HCT116 (cell line): Measurements from ENCODE around the gene SERPINB6. TPM values are rescaled to one million over a fixed set of nuclear protein-coding genes. Genes with fewer than 3 reads are reported as not detected.

Experiments used
- ATAC-seq: fragments of 200-7000 bp; cut with Tn5 transposase; 2 replicates; pipeline ENCODE4 v1.9.1; 2020; ENCODE audit warnings: mild to moderate bottlenecking, moderate library complexity
- BruUV-seq: library from RNA; stranded (reverse); fragments of 400-500 nt; replicated peaks from 2 replicates; lab custom pipeline; 2021; lab: Mats Ljungman, UMichigan
- CTCF ChIA-PET: fragments of 300-600 bp; sonication (Branson Sonifier 250); formaldehyde crosslinking; loops from one replicate; lab custom pipeline; 2021; ENCODE audit warnings: antibody characterized with exemption; lab: Charles Lee
- POLR2A ChIA-PET: fragments of 300-600, 350-600 bp; sonication (Branson Sonifier 250); formaldehyde crosslinking; loops from one replicate; lab custom pipeline; 2021; ENCODE audit warnings: antibody characterized with exemption; lab: Charles Lee
- RAD21 ChIA-PET, 2 experiments: fragments of 300-600 bp; sonication (Branson Sonifier 250); formaldehyde crosslinking; loops; one replicate each; lab custom pipeline; 2023; ENCODE audit warnings: low total read pairs in 2 of 2; ENCODE audit not compliant: uncharacterized antibody in 2 of 2, unreplicated experiment in 2 of 2, low non-redundant PET in 1 of 2; lab: Charles Lee
- DNase-seq: peaks from one replicate; pipeline ENCODE4 v3.0.0-alpha.2; 2010; ENCODE audit warnings: low read depth, low spot score
- H2AFZ ChIP-seq: fragments of 200-600 bp; shearing (Covaris generic), sonication (generic); 2 replicates; pipeline ENCODE4 v1.6.1; 2017; ENCODE audit warnings: low read depth, mixed run types, mixed read lengths, antibody characterized with exemption, low read length; ENCODE audit not compliant: poor library complexity, severe bottlenecking
- H3K27ac ChIP-seq: 2 replicates; pipeline ENCODE4 v1.5.1; 2012; ENCODE audit warnings: low read depth, low read length
- H3K27me3 ChIP-seq: fragments of 200-600 bp; sonication (generic); 2 replicates; pipeline ENCODE4 v1.6.1; 2016; ENCODE audit warnings: mixed run types, low read length, mixed read lengths; ENCODE audit not compliant: insufficient read depth
- H3K36me3 ChIP-seq, 2 experiments: fragments of 200-500 bp in 1 of 2; fragments of 200-600 bp in 1 of 2; sonication (Bioruptor generic) in 1 of 2; sonication (generic) in 1 of 2; 2 replicates each; pipeline versions ENCODE4 v1.5.1 to v1.6.1; 2014 to 2016; ENCODE audit warnings: low read length in 2 of 2, inconsistent platforms in 1 of 2, mixed read lengths in 1 of 2, mixed run types in 1 of 2; ENCODE audit not compliant: insufficient read depth in 2 of 2, control insufficient read depth in 1 of 2
- H3K4me1 ChIP-seq, 2 experiments: fragments of 200-600 bp in 1 of 2; sonication (generic) in 1 of 2; 2 replicates each; pipeline versions ENCODE4 v1.5.1 to v1.6.1; 2012 to 2017; ENCODE audit warnings: low read length in 2 of 2, inconsistent platforms in 1 of 2, mild to moderate bottlenecking in 1 of 2, mixed read lengths in 1 of 2, mixed run types in 1 of 2, moderate library complexity in 1 of 2; ENCODE audit not compliant: insufficient read depth in 2 of 2, control insufficient read depth in 1 of 2
- H3K4me2 ChIP-seq: fragments of 200-600 bp; sonication (generic); 2 replicates; pipeline ENCODE4 v1.6.1; 2017; ENCODE audit warnings: mixed run types, low read length, mixed read lengths
- H3K4me3 ChIP-seq, 2 experiments: fragments of 200-600 bp in 1 of 2; sonication (generic) in 1 of 2; replicated peaks in 1 of 2; 2 replicates each; pipeline ENCODE4 v1.5.1; 2011 to 2016; ENCODE audit warnings: low read length in 2 of 2, control low read depth in 1 of 2, low read depth in 1 of 2, mild to moderate bottlenecking in 1 of 2, mixed read lengths in 1 of 2, mixed run types in 1 of 2
- H3K79me2 ChIP-seq: fragments of 200-600 bp; sonication (generic); 2 replicates; pipeline ENCODE4 v1.6.1; 2017; ENCODE audit warnings: mild to moderate bottlenecking, mixed run types, low read length, moderate library complexity, mixed read lengths; ENCODE audit not compliant: insufficient read depth
- H3K9ac ChIP-seq: fragments of 200-600 bp; sonication (generic); 2 replicates; pipeline ENCODE4 v1.6.1; 2016; ENCODE audit warnings: low read length, mixed read lengths
- H3K9me2 ChIP-seq: fragments of 200-600 bp; sonication (generic), shearing (Covaris generic); 2 replicates; pipeline ENCODE4 v1.6.1; 2017; ENCODE audit warnings: mixed run types, mild to moderate bottlenecking, moderate library complexity; ENCODE audit not compliant: insufficient read depth
- H3K9me3 ChIP-seq, 2 experiments: fragments of 200-500 bp in 1 of 2; fragments of 200-600 bp in 1 of 2; sonication (Bioruptor generic) in 1 of 2; sonication (generic) in 1 of 2; 2 replicates each; pipeline ENCODE4 v1.6.1; 2014 to 2017; ENCODE audit warnings: low read length in 2 of 2, mixed read lengths in 2 of 2, inconsistent platforms in 1 of 2, low read depth in 1 of 2, mild to moderate bottlenecking in 1 of 2, mixed run types in 1 of 2, moderate library complexity in 1 of 2; ENCODE audit not compliant: control insufficient read depth in 1 of 2, insufficient read depth in 1 of 2
- H4K20me1 ChIP-seq: fragments of 200-600 bp; sonication (generic), shearing (Covaris generic); 2 replicates; pipeline ENCODE4 v1.6.1; 2017; ENCODE audit warnings: mixed run types, mild to moderate bottlenecking, moderate library complexity; ENCODE audit not compliant: insufficient read depth
- ATF3 ChIP-seq: IDR thresholded peaks from 2 replicates; pipeline ENCODE4 v1.6.1; 2012
- CEBPB ChIP-seq: IDR thresholded peaks from 2 replicates; pipeline ENCODE4 v1.6.1; 2012; ENCODE audit warnings: low read depth
- CTCF ChIP-seq, 3 experiments: fragments of 200-600 bp in 1 of 3; sonication (generic) in 1 of 3; IDR thresholded peaks in 2 of 3; conservative IDR thresholded peaks in 1 of 3; 2 replicates each; pipeline ENCODE4 v1.5.1; 2012 to 2017; ENCODE audit warnings: low read depth in 2 of 3, low read length in 2 of 3, antibody characterized with exemption in 1 of 3, borderline replicate concordance in 1 of 3, control low read depth in 1 of 3, mild to moderate bottlenecking in 1 of 3, mixed read lengths in 1 of 3, mixed run types in 1 of 3, moderate library complexity in 1 of 3; ENCODE audit not compliant: insufficient read depth in 1 of 3
- EGR1 ChIP-seq: IDR thresholded peaks from 2 replicates; pipeline ENCODE4 v1.6.1; 2012; ENCODE audit warnings: low read depth
- FOSL1 ChIP-seq: IDR thresholded peaks from 2 replicates; pipeline ENCODE4 v1.6.1; 2012; ENCODE audit warnings: low read depth
- JUND ChIP-seq: IDR thresholded peaks from 2 replicates; pipeline ENCODE4 v1.6.1; 2012
- MAX ChIP-seq: IDR thresholded peaks from 2 replicates; pipeline ENCODE4 v1.6.1; 2012
- POLR2A ChIP-seq: IDR thresholded peaks from 2 replicates; pipeline ENCODE4 v1.7.0; 2011; ENCODE audit warnings: borderline replicate concordance; ENCODE audit not compliant: insufficient read depth, insufficient read length; ENCODE audit errors: extremely low read depth
- POLR2AphosphoS5 ChIP-seq: IDR thresholded peaks from 2 replicates; pipeline ENCODE4 v1.6.1; 2011; ENCODE audit warnings: mild to moderate bottlenecking, low read depth, low read length, moderate library complexity
- RAD21 ChIP-seq: IDR thresholded peaks from 2 replicates; pipeline ENCODE4 v1.6.1; 2012; ENCODE audit warnings: low read depth, mild to moderate bottlenecking
- SP1 ChIP-seq: IDR thresholded peaks from 2 replicates; pipeline ENCODE4 v1.6.1; 2012; ENCODE audit warnings: low read depth
- SRF ChIP-seq: IDR thresholded peaks from 2 replicates; pipeline ENCODE4 v1.6.1; 2012; ENCODE audit warnings: low read depth
- TCF7L2 ChIP-seq: IDR thresholded peaks from 2 replicates; pipeline ENCODE4 v1.7.0; 2011; ENCODE audit warnings: borderline replicate concordance, inconsistent platforms; ENCODE audit not compliant: insufficient read depth, insufficient read length; ENCODE audit errors: extremely low read depth
- YY1 ChIP-seq: IDR thresholded peaks from 2 replicates; pipeline ENCODE4 v1.6.1; 2011; ENCODE audit warnings: low read length, low read depth, moderate library complexity, mild to moderate bottlenecking; ENCODE audit not compliant: insufficient replicate concordance; ENCODE audit errors: extremely low read depth
- ZFX ChIP-seq: fragments of 450-650 bp; IDR thresholded peaks from 2 replicates; pipeline ENCODE4 v1.6.1; 2017
- intact Hi-C: fragments of 100-400 bp; cut with micrococcal nuclease; formaldehyde crosslinking; loops from 2 replicates; pipeline ENCODE4 v1.10.0; 2022
- total RNA-seq: library from RNA; stranded (reverse); gene quantifications from one replicate; pipeline ENCODE4 v1.2.1, GENCODE V29; 2021; ENCODE audit not compliant: unreplicated experiment

SERPINB6 gene
- total RNA-seq, 1 experiment from 2014 or later: 103 TPM

- Histone ChIP-seq H3K4me2 (peak overlapping the region; percentile 79), H3K9me3 (no peaks in the 10 kb centered on the region)
- ChIA-PET RAD21 (interaction anchor here (1.2 to 3.6 kb wide), 4 partner anchors 13 to 142 kb away, joined by 4 to 14 read pairs (median 8); no protein-coding TSS in a partner anchor), POLR2A (interaction anchor here (0.6 to 3.4 kb wide), 22 partner anchors 8 to 224 kb away, joined by 3 to 22 read pairs (median 5); partner anchors contain the start of genes NQO2, RIPK1, SERPINB1 and SERPINB6), CTCF (interaction anchor here (0.7 to 3.5 kb wide), 18 partner anchors 8 to 250 kb away, joined by 3 to 58 read pairs (median 4); partner anchors contain the start of genes NQO2 and RIPK1)
- TF ChIP-seq SP1: no peak
- peak; percentile 29; the same call in 1 of the 2 replicates for TF ChIP-seq ZFX
- no peak for TF ChIP-seq CEBPB
- TF ChIP-seq ATF3: no peak
- TF ChIP-seq CTCF (IDR thresholded peaks at IDR 0.05 in 2 of 3, conservative IDR thresholded peaks at IDR 0.05 in 1 of 3; ENCODE audit: borderline replicate concordance in 1 of 3, insufficient read depth in 1 of 3, low read depth in 2 of 3, low read length in 2 of 3): peak in 2 of 3 experiments; percentile 64 to 81; a peak in 4 of 6 replicates
- TF ChIP-seq RAD21: no peak
- peak; percentile 62 for TF ChIP-seq POLR2A
- no peak for TF ChIP-seq FOSL1
- peak; percentile 14 for TF ChIP-seq TCF7L2
- peak; percentile 87 for TF ChIP-seq POLR2AphosphoS5
- no peak for TF ChIP-seq JUND
- TF ChIP-seq YY1: peak; percentile 82
- TF ChIP-seq MAX: no peak
- no peak for TF ChIP-seq EGR1
- TF ChIP-seq SRF: no peak
- TF ChIP-seq, all 23 proteins: peak for 6
- peaks cover 34 to 54% of the 10 kb centered on the region in 2 experiments for H3K4me1 ChIP-seq
- peak overlapping the region; percentile 92 for H3K27ac ChIP-seq
- no peaks in the 10 kb centered on the region for H3K36me3 ChIP-seq
- no peaks in the 10 kb centered on the region for H3K27me3 ChIP-seq
- intact Hi-C loops: loop anchor here (1.0 to 2.0 kb wide), 4 partner anchors 36 to 197 kb away; no protein-coding TSS in a partner anchor
- no peaks in the 10 kb centered on the region for H3K9me2 ChIP-seq
- H3K4me3 ChIP-seq: peak overlapping the region; percentile 57 to 62
- no peaks in the 10 kb centered on the region for H3K79me2 ChIP-seq
- no TSS peak for BruUV-seq
- ATAC-seq (peak; percentile 82), DNase-seq (peak; percentile 95)
- H4K20me1 ChIP-seq: no peaks in the 10 kb centered on the region
- peak overlapping the region; percentile 77 for H3K9ac ChIP-seq
- H2AFZ ChIP-seq: no peak overlapping the region
Observed at GRCh38 chr6:2988426-2989331, 17.3 kb upstream of the SERPINB6 start.
